LNCaP clone FGC (cell line): ENCODE results near the gene DOK4.

Experiments
- DNase-seq: peaks from one replicate; pipeline ENCODE4 v3.0.0-alpha.2; 2011; ENCODE audit warnings: low read depth
- H3K4me3 ChIP-seq: 2 replicates; pipeline ENCODE4 v1.5.1; 2011; ENCODE audit warnings: mild to moderate bottlenecking, low read depth, low read length, control low read depth
- TF ChIP-seq, protein P1 (sequence below): IDR thresholded peaks from 2 replicates; pipeline ENCODE4 v1.5.1; 2012; ENCODE audit warnings: mild to moderate bottlenecking; ENCODE audit not compliant: control insufficient read depth, insufficient read depth; ENCODE audit errors: extremely low read depth

The DOK4 gene

DNA sequence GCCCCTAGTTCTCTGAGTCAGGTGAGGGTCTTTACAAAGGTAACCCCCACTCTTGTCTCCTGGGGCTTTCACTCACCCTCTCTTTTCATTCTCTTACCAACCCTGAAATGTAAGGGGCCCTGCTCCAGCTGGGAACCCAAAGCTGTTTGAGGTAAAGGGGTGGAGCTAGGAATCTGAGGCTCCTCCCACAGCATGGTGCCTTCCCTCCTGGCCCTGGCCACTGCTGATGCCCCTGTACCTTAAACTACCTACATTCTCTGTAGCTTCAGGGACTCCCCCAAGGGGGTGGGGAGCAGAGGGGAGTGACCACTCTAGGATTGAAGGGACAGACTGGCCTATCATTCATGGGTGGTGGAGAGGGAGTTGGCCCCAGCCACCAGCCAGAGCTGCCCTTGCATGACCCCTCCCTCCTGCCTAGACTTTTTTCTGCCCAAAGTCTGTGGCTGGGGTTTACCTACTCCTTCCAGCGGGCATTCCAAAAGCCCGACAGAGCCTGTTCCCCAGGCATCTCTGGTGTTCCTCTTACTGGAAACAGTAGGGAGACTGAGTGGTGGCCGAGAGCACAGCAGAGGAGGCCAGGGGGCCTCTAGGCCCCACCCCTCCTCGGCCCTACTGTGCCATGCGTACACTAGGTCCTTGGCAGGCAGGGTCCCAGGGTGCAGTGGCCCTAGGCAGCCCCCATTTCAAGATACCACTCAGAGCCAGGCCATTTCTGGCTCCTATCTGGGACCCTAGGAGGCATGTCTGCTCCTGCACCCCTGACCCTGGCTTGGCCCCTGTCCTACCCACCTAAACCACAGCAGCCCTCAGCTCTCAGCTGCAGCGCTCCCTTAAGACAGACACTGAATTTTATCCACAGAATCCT lies 9.5 kb downstream of the DOK4 start:
- H3K4me3 ChIP-seq = no peak overlapping the region
- TF ChIP-seq, protein P1, sequence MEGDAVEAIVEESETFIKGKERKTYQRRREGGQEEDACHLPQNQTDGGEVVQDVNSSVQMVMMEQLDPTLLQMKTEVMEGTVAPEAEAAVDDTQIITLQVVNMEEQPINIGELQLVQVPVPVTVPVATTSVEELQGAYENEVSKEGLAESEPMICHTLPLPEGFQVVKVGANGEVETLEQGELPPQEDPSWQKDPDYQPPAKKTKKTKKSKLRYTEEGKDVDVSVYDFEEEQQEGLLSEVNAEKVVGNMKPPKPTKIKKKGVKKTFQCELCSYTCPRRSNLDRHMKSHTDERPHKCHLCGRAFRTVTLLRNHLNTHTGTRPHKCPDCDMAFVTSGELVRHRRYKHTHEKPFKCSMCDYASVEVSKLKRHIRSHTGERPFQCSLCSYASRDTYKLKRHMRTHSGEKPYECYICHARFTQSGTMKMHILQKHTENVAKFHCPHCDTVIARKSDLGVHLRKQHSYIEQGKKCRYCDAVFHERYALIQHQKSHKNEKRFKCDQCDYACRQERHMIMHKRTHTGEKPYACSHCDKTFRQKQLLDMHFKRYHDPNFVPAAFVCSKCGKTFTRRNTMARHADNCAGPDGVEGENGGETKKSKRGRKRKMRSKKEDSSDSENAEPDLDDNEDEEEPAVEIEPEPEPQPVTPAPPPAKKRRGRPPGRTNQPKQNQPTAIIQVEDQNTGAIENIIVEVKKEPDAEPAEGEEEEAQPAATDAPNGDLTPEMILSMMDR = no peak
- DNase-seq = no peak

DNA sequence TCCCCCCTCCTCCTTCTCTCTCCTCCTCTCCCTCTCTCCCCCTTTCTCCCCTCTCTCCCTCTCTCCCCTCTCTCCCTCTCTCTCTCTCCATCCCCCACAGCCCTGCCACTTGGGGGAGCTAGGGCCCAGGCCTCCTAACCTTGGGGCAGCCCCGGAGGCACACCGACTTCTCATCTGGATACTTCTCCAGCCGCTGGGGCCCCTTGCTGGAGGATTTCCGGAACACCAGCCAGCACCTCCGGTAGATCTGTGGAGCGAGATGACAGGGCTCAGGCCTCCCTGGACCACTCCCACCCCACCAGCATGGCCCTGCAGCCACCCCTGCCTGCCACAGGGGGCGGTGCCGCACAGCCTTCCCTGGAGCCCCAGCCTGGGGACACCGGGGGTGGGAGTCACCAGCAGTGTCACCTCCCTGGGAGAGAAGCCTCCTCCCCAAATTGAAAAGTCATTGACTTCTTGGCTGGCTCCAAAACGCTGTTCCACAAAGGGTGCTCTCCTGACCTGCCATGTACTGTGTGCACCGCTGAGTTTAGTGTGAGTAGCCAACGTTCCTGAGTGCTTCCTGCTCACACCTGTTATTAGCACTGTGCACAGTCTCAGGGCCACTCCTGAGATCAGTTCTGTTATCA lies 10.5 kb downstream of the DOK4 start:
- no peak for DNase-seq
- H3K4me3 ChIP-seq = no peak overlapping the region
- TF ChIP-seq, protein P1 = no peak

DNA sequence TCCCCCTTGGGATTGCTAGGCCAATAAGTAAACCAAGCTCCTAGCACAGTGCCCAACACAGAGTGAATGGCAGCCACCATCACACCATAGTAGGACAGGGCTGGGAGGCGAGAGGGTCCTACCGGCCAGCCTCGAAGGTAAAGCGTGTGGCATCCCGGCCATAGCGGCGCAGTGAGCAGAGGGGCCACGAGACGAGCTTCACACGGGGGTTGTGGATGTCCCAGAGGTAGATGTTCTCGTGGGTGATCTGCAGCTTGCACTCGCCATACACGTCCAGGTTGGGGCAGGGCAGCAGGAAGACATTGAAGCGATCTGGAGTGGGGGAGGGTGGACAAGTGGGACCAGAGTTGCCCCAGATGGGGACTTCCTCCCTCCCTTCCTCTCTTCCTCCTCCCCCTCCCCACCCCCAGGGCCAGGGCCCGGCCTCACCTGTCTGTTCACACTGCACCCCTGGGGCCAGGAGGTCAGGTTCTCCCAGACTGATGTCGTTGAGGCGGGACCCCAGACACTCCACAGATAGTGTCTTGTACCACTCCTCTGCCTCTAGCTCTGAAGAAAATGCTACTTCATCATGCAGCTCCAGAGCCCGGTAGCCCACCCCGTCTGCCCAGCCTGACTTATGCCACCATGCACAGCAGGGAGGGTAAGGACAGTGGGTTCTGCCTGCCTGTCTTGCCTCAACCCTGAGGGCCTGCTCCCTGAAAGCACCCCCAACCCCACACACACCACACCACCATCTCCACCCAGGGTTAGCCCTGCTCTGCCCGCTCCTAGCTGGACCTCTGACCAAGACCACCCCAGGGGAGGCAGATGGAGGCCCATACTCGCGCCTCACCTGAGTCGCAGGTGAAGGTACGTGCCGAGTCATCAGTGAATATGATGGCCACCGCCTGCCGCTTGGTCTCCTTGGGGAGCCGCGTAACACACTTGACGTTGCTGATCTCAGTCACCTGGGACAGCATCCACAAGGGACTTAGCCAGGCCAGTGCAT lies 11.3 kb downstream of the DOK4 start:
- TF ChIP-seq, protein P1 = no peak
- H3K4me3 ChIP-seq = no peak overlapping the region
- no peak for DNase-seq

DNA sequence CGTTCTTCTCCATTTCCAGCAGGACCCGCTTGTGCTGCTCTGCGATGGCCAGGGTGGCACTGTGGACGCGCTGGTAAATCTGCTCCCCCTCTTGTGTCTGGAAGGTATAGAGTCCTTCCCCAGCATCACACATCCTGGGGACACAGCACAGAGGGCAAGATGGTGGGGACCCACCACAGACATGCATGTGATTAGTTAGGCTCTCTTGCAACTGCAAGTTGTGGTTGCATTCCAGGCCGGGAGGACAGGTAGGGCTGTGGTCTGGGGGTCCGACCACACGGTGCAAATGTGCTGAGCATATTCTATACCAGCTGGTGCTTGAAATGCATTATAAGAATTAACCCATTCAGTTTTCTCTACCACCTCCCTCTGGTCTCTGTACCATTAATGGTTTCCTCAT lies 12.4 kb downstream of the DOK4 start:
- no peak for DNase-seq
- H3K4me3 ChIP-seq = no peak overlapping the region
- TF ChIP-seq, protein P1 = no peak

DNA sequence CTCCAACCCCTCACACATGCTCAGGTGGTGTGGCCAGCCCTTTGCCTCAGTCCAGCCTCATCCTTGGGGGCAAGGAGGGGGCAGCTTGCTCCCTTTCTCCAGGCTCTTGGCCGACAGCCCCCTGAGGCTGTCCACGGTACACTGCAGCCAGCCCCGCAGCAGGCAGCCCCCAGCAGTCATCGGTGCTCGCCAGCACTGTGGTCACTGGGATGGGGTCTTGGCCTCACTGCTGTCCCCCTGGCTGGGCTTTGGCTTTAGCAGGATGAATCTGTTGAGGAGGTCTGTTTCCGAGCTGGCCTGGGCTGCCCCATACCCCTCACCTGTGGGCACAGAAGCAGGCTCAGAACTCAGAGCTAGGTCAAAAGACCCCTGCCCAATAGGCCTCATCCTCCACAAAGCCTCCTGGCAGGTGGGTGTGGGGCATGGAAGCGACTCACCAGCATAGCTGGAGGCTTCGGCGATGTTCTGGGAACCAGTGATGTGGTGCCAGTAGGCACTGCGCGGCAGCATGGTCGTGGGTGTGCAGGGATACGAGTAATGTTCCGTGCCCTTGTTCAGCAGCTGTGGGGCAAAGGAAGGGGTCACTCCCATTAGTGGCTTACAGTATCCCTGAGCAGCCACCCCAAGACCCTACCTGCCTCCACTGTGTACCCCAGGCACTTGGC lies 13.0 kb downstream of the DOK4 start:
- no peak for DNase-seq
- H3K4me3 ChIP-seq = no peak overlapping the region
- TF ChIP-seq, protein P1 = no peak

DNA sequence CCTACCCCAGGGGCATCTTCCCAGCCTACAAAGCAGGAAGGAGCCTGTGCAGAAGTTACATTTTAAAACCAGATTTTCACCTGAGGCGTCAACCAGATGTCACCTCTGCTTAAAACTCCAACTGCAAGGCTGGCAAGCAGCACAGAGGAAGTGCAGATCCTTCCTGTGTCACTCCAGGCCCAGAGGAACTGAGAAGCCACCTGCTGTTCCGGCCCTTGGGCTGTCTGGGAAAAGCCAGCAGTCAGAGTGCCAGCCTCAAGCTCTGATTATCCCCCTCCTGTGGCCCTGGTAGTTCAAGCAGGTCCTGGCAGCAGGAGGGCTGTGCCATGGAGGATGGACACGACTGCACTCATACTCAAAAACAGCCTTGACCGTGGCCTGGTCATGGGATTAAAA lies 13.6 kb downstream of the DOK4 start:
- H3K4me3 ChIP-seq = no peak overlapping the region
- DNase-seq = no peak
- TF ChIP-seq, protein P1 = no peak
